ENCODE data around the gene EMILIN3.

DNA sequence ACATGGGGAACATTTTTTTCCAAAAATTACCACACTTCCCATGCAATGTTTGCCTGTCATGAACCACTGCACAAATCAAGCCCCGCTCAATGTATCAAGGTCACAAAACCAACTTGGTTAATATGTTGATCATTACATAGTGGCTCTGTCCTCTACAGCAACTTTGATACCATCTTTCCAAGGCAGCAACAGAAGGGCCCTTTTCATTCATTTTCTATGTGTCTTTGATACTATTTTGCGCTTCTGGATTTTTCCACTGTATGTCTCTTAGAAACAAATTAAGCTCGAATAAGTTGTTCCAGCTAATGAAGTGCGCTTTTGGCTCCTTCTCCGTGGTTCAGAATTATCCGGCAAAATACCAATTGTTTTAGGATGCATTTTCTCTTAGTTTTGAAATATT is 50.6 kb downstream of the EMILIN3 start:
- no peak for TF ChIP-seq CTCF (IDR thresholded peaks at IDR 0.05 in 4 of 5, conservative IDR thresholded peaks at IDR 0.05 in 1 of 5)
- no peak for TF ChIP-seq POLR2A (IDR thresholded peaks at IDR 0.05)
